Measurements from ENCODE around the gene SIL1. TPM values are rescaled to one million over a fixed set of nuclear protein-coding genes. Genes with fewer than 3 reads are reported as not detected.
"Not testable (repeated sequence)": the region's sequence is repeated elsewhere in the genome, so short reads cannot be mapped to it uniquely, and the experiment has no call there.

The SIL1 gene
- total RNA-seq, 1 experiment from 2014 or later, result 22.0 TPM

- Histone ChIP-seq H3K4me1 (ENCODE audit: insufficient read depth, low read length, poor library complexity, severe bottlenecking) (no peaks in the 10 kb centered on the region), H3K9me3 (ENCODE audit: low read depth, low read length, poor library complexity, severe bottlenecking) (no peaks in the 10 kb centered on the region), H3K36me3 (ENCODE audit: insufficient read depth, low read length, poor library complexity, severe bottlenecking) (no peaks in the 10 kb centered on the region), H3K27ac (ENCODE audit: low read depth, low read length, poor library complexity, severe bottlenecking) (no peak overlapping the region), H3K4me3 (ENCODE audit: low read depth, low read length, poor library complexity, severe bottlenecking) (no peak overlapping the region), H3K27me3 (replicated peaks; ENCODE audit: insufficient read depth, low read depth, low read length, poor library complexity) (no peaks in the 10 kb centered on the region)
- POLR2A ChIA-PET (ENCODE audit: low non-redundant PET), result interaction anchor here (0.6 kb wide), 1 partner anchor 12 kb away, joined by 5 read pairs; no protein-coding TSS in a partner anchor
- no TSS peak for BruUV-seq (replicated peaks)
- no peak for DNase-seq (ENCODE audit: low spot score)
- intact Hi-C loops (cut with micrococcal nuclease; ENCODE audit: unreplicated experiment), result no loop called here
- TF ChIP-seq EZH2 (IDR thresholded peaks at IDR 0.05; ENCODE audit: borderline replicate concordance, low read depth, low read length, poor library complexity, severe bottlenecking) (no peak), CTCF (conservative IDR thresholded peaks at IDR 0.05; ENCODE audit: low read depth, low read length) (no peak)
- CTCF ChIA-PET, result no interaction called here
These were observed 158.1 kb downstream of the SIL1 start for GRCh38 chr5:139040081-139040480.

- H3K4me3 ChIP-seq (ENCODE audit: low read depth, low read length, poor library complexity, severe bottlenecking), result no peak overlapping the region
- no peaks in the 10 kb centered on the region for H3K36me3 ChIP-seq (ENCODE audit: insufficient read depth, low read length, poor library complexity, severe bottlenecking)
- POLR2A ChIA-PET (ENCODE audit: low non-redundant PET), result no interaction called here
- no peak for DNase-seq (ENCODE audit: low spot score)
- intact Hi-C loops (cut with micrococcal nuclease; ENCODE audit: unreplicated experiment), result no loop called here
- BruUV-seq (replicated peaks), result no TSS peak
- no peaks in the 10 kb centered on the region for H3K4me1 ChIP-seq (ENCODE audit: insufficient read depth, low read length, poor library complexity, severe bottlenecking)
- H3K27ac ChIP-seq (ENCODE audit: low read depth, low read length, poor library complexity, severe bottlenecking), result no peak overlapping the region
- TF ChIP-seq EZH2 (IDR thresholded peaks at IDR 0.05; ENCODE audit: borderline replicate concordance, low read depth, low read length, poor library complexity, severe bottlenecking) (no peak), CTCF (conservative IDR thresholded peaks at IDR 0.05; ENCODE audit: low read depth, low read length) (peak; percentile 32; the same call in 1 of the 2 replicates)
- no peaks in the 10 kb centered on the region for H3K9me3 ChIP-seq (ENCODE audit: low read depth, low read length, poor library complexity, severe bottlenecking)
- CTCF ChIA-PET, result no interaction called here
- no peaks in the 10 kb centered on the region for H3K27me3 ChIP-seq (replicated peaks; ENCODE audit: insufficient read depth, low read depth, low read length, poor library complexity)
These were observed 159.4 kb downstream of the SIL1 start for GRCh38 chr5:139038613-139039305.

GRCh38 chr5:139037732-139038131 is 160.4 kb downstream of the SIL1 start:
- TF ChIP-seq EZH2 (IDR thresholded peaks at IDR 0.05; ENCODE audit: borderline replicate concordance, low read depth, low read length, poor library complexity, severe bottlenecking) (no peak), CTCF (conservative IDR thresholded peaks at IDR 0.05; ENCODE audit: low read depth, low read length) (no peak)
- no peak overlapping the region for H3K4me3 ChIP-seq (ENCODE audit: low read depth, low read length, poor library complexity, severe bottlenecking)
- no TSS peak for BruUV-seq (replicated peaks)
- intact Hi-C loops (cut with micrococcal nuclease; ENCODE audit: unreplicated experiment), result no loop called here
- ChIA-PET CTCF (no interaction called here), POLR2A (ENCODE audit: low non-redundant PET) (no interaction called here)
- no peak for DNase-seq (ENCODE audit: low spot score)
- H3K4me1 ChIP-seq (ENCODE audit: insufficient read depth, low read length, poor library complexity, severe bottlenecking), result no peaks in the 10 kb centered on the region
- H3K9me3 ChIP-seq (ENCODE audit: low read depth, low read length, poor library complexity, severe bottlenecking), result no peaks in the 10 kb centered on the region
- H3K27me3 ChIP-seq (replicated peaks; ENCODE audit: insufficient read depth, low read depth, low read length, poor library complexity), result no peaks in the 10 kb centered on the region
- no peak overlapping the region for H3K27ac ChIP-seq (ENCODE audit: low read depth, low read length, poor library complexity, severe bottlenecking)
- no peaks in the 10 kb centered on the region for H3K36me3 ChIP-seq (ENCODE audit: insufficient read depth, low read length, poor library complexity, severe bottlenecking)

- H3K27me3 ChIP-seq (replicated peaks; ENCODE audit: insufficient read depth, low read depth, low read length, poor library complexity); H3K4me1 ChIP-seq (ENCODE audit: insufficient read depth, low read length, poor library complexity, severe bottlenecking); H3K4me3 ChIP-seq (ENCODE audit: low read depth, low read length, poor library complexity, severe bottlenecking); BruUV-seq (replicated peaks); H3K36me3 ChIP-seq (ENCODE audit: insufficient read depth, low read length, poor library complexity, severe bottlenecking); intact Hi-C loops (cut with micrococcal nuclease; ENCODE audit: unreplicated experiment); POLR2A ChIA-PET (ENCODE audit: low non-redundant PET); CTCF ChIA-PET; DNase-seq (ENCODE audit: low spot score); H3K27ac ChIP-seq (ENCODE audit: low read depth, low read length, poor library complexity, severe bottlenecking); H3K9me3 ChIP-seq (ENCODE audit: low read depth, low read length, poor library complexity, severe bottlenecking): not testable (repeated sequence)
These were observed 161.8 kb downstream of the SIL1 start for GRCh38 chr5:139036332-139036731.
